Measurements from ENCODE around the gene RPL27A.

- TF ChIP-seq CTCF (IDR thresholded peaks at IDR 0.05) (no peak), E2F5 (CRISPR knock-in tag; IDR thresholded peaks at IDR 0.05) (no peak), PREB (CRISPR knock-in tag; IDR thresholded peaks at IDR 0.05; ENCODE audit: borderline replicate concordance) (no peak), NFYB (CRISPR knock-in tag; conservative IDR thresholded peaks at IDR 0.05; ENCODE audit: low read depth) (no peak), FOXK1 (CRISPR knock-in tag; IDR thresholded peaks at IDR 0.05) (peak; percentile 36; the same call in 1 of the 2 replicates), ATF2 (CRISPR knock-in tag; IDR thresholded peaks at IDR 0.05; ENCODE audit: borderline replicate concordance, low read depth) (no peak), RELA (CRISPR knock-in tag; IDR thresholded peaks at IDR 0.05; ENCODE audit: borderline replicate concordance) (no peak), ZBTB21 (CRISPR knock-in tag; IDR thresholded peaks at IDR 0.05; ENCODE audit: borderline replicate concordance) (no peak), JUN (CRISPR knock-in tag; IDR thresholded peaks at IDR 0.05) (no peak), ATF3 (CRISPR knock-in tag; conservative IDR thresholded peaks at IDR 0.05) (no peak)
Measured at GRCh38 chr11:8698379-8698851, 15.8 kb downstream of the RPL27A start.
